IPS-18a (cell line): Measurements from ENCODE around the gene TUT7.
A peak's percentile ranks its signal among the peaks of the same experiment; 100 is the strongest.

Experiments used
- H3K27ac ChIP-seq: one replicate; pipeline ENCODE4 v1.5.1; 2013; ENCODE audit warnings: low read length
- H3K27me3 ChIP-seq: one replicate; pipeline ENCODE4 v1.6.1; 2013; ENCODE audit warnings: mild to moderate bottlenecking, low read length; ENCODE audit not compliant: control insufficient read depth, insufficient read depth
- H3K36me3 ChIP-seq: one replicate; pipeline ENCODE4 v1.6.1; 2013; ENCODE audit warnings: low read depth, low read length; ENCODE audit not compliant: control insufficient read depth
- H3K4me1 ChIP-seq: one replicate; pipeline ENCODE4 v1.6.1; 2013; ENCODE audit warnings: low read depth, low read length; ENCODE audit not compliant: control insufficient read depth
- H3K4me3 ChIP-seq: one replicate; pipeline ENCODE4 v1.5.1; 2013; ENCODE audit warnings: low read length
- H3K9ac ChIP-seq: one replicate; pipeline ENCODE4 v1.6.1; 2013; ENCODE audit warnings: mild to moderate bottlenecking, low read length, moderate library complexity
- H3K9me3 ChIP-seq: one replicate; pipeline ENCODE4 v1.6.1; 2013; ENCODE audit warnings: low read depth, low read length; ENCODE audit not compliant: control insufficient read depth

Gene TUT7

DNA sequence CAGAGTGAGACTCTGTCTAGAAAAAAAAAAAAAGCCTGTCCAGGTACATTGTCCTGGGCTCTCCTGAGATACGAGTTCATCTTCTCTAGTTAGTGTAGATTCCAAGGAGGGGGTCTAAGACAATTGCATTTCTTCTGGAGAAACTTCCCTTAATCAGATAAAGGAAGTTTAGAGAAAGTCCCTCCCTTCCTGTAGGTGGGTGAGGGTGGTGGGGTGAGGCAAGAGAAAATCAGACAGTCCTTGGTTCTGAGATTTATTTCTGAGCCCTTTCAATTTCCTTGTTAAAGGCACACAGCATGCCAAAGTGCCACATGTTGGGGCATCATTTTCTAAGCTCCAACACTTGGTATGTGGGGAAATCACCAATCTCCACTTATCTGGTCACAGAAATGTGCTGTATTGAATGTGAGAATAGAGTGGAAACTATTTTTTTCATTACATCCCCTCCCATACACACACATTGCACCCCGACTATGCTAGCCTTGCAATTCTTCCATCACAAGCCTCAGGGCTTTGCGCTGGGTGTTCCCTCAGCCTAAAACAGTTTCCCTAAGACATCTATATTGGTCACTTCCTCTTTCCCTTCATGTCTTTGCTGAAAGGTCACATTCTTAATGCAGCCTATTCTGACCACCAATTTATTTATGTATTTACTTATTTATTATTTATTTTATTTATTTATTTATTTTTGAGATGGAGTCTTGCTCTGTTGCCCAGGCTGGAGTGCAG lies 5.1 kb upstream of the TUT7 start:
- H3K9ac ChIP-seq, result no peak overlapping the region
- peaks cover 11% of the 10 kb centered on the region for H3K27me3 ChIP-seq
- H3K9me3 ChIP-seq, result no peaks in the 10 kb centered on the region
- H3K27ac ChIP-seq, result no peak overlapping the region
- peaks cover 4% of the 10 kb centered on the region for H3K4me1 ChIP-seq
- no peak overlapping the region for H3K4me3 ChIP-seq
- no peaks in the 10 kb centered on the region for H3K36me3 ChIP-seq

DNA sequence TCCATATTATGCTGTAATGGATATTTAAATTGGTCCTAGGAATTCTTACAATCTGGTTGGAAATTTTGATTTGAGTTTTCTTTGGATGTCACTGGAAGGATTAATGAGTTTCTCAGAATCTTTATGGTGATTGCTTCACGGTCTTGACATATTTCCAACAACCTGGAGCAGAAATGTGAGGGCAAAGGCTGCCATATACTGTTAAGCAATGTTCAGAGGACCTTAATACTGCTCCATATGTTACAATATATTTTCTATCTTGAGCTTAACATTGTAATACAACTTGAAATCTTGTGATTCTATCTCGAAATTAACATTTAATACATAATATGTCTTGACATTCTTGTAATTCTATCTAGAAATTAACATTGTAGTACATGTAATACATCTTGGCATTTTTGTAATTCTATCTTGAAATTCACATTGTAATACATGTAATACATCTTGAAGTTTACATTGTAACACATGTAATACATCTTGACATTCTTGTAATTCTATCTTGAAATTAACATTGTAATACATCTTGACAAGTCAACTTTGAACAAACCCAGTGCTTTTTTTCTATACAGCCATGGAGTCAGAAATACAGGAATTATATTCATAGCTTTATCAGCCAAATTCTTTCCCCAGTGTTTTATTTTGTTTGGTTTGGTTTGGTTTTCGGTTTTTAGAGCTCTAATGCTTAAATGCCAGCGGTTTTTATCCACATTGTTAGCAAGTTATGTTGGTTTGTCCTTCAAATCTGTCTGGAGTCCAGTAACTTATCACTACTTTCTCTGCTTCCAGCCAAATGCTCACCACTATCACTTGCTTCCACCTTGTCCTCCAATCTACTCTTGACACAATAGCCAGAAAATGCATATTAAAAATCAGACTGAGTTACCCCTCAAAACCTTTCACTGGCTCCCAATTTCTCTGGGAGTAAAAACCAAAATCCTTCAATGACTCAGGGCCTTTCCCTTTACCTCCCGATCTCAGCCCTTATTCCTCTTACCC lies 3.0 kb upstream of the TUT7 start:
- Histone ChIP-seq H3K27me3 (peaks cover 11% of the 10 kb centered on the region), H3K9ac (no peak overlapping the region), H3K36me3 (peaks cover 5% of the 10 kb centered on the region), H3K9me3 (no peaks in the 10 kb centered on the region), H3K4me1 (peaks cover 11% of the 10 kb centered on the region), H3K27ac (no peak overlapping the region), H3K4me3 (no peak overlapping the region)

DNA sequence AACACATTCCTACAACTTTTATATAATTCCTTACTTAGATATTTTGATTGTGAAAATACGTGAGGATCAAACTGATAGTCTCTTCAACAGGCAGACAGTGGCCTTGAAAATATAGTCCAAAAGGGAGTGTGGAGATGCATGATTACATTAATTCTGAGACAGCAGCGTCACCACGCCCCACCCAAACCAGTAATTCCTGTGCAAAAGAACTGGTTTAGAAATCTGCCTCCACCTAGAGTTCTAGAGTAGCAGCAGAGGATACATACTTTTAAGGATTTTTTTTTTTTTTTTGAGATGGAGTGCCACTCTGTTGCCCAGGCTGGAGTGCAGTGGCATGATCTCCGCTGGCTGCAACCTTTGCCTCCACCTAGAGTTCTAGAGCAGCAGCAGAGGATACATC lies 1.6 kb upstream of the TUT7 start:
- Histone ChIP-seq H3K36me3 (peaks cover 6% of the 10 kb centered on the region), H3K27me3 (peaks cover 11% of the 10 kb centered on the region), H3K4me1 (peaks cover 11% of the 10 kb centered on the region), H3K27ac (no peak overlapping the region), H3K9ac (no peak overlapping the region), H3K9me3 (no peaks in the 10 kb centered on the region), H3K4me3 (no peak overlapping the region)

DNA sequence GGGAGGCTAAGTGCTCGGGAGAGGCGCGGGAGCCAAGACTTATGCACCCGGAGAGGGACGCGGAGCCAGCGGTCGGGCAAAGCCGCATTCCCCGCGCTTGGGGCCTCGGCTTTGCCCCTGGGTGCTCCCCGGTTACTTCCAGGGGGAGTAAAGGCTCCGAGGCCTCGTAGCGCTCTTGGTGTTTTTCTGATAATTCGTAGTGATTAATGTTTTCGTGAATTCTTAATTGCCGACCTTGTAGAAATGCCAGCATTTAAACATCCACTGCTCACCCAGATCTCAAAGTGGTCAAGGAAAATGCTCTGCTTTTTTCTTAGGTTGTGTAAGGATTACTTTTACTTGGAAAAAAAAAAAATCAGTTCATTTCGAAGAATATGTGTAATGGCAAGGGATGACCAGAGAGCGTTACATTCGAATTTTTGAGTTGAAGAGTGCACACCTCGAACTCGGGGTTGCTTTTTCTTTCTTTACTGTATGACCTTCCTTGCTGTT lies 654 bp upstream of the TUT7 start:
- Histone ChIP-seq H3K36me3 (peaks cover 6% of the 10 kb centered on the region), H3K27me3 (peaks cover 11% of the 10 kb centered on the region), H3K9ac (peak overlapping the region; percentile 68), H3K4me3 (peak overlapping the region; percentile 86), H3K4me1 (peaks cover 11% of the 10 kb centered on the region), H3K27ac (no peak overlapping the region), H3K9me3 (no peaks in the 10 kb centered on the region)

DNA sequence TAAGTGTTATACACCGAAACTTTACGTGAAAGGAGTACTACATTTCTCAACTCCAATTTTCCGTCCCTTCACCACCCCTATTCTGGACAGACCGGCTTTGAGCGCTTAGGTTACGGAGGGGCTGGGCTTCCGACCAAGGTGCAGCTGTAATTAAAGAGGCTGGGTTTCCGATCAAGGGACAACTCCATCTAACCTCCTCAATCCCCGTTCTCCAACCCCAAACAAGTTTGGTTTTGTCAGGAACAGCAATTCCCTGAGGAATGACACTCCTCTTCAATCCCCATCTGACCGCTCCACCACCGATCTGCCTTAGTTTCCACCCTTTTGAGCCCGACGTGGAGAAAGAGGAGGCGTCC lies 577 bp downstream of the TUT7 start:
- Histone ChIP-seq H3K36me3 (peaks cover 6% of the 10 kb centered on the region), H3K4me3 (peak overlapping the region; percentile 86), H3K9ac (peak overlapping the region; percentile 68), H3K9me3 (no peaks in the 10 kb centered on the region), H3K27me3 (peaks cover 11% of the 10 kb centered on the region), H3K27ac (no peak overlapping the region), H3K4me1 (peaks cover 11% of the 10 kb centered on the region)

DNA sequence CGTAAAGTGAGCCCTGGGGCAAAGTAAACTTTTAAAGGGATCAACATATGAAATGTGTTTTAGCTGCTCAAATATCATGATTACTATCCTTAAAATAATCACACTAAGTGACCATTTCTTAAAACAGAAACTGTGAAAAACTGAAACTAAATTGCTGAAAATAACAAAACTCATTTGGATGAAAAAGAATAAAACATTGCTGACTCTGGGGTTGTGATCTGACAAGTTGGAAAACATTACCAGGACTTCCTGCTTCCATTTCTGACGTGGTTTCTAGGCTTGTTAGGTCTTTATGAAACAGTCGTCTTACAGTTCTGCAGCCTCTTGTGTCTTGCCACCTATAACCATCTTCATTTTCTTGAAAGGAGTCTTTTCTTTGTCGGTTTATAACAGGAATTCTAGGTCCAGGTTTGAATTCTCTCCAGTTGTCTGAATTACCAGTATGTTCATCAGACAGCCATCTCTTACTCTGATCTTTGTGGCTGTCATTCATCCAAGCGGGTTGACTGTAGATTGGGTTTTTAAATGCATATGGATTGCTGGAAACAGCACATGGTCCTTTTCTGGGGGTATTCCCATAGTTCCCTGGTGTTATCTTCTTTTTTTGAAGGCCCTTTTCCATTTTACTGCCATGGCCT lies 1.7 kb downstream of the TUT7 start:
- H3K9ac ChIP-seq, result no peak overlapping the region
- H3K4me3 ChIP-seq, result peak overlapping the region; percentile 86
- peaks cover 6% of the 10 kb centered on the region for H3K36me3 ChIP-seq
- H3K4me1 ChIP-seq, result peaks cover 11% of the 10 kb centered on the region
- peaks cover 11% of the 10 kb centered on the region for H3K27me3 ChIP-seq
- H3K9me3 ChIP-seq, result no peaks in the 10 kb centered on the region
- H3K27ac ChIP-seq, result no peak overlapping the region

DNA sequence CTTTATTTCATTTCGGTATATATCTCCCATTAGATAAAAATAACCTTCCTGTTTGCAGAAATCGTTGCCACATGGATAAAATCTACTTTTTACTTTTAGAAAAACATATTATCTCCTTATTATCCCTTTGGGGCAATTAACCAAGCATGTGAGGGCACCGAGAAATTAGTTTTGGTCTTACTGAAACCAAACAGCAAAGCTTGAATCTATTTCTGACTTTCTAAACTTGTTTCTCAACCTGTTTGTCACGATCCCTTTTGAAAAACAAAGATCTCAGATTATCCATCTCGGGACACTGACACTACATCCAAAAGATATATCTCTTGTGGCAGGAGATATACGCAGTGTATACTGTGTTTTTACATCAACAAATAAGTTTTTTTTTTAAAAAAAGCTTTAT lies 2.3 kb downstream of the TUT7 start:
- Histone ChIP-seq H3K4me1 (peaks cover 11% of the 10 kb centered on the region), H3K9me3 (no peaks in the 10 kb centered on the region), H3K4me3 (no peak overlapping the region), H3K9ac (no peak overlapping the region), H3K27ac (no peak overlapping the region), H3K27me3 (peaks cover 11% of the 10 kb centered on the region), H3K36me3 (peaks cover 6% of the 10 kb centered on the region)

DNA sequence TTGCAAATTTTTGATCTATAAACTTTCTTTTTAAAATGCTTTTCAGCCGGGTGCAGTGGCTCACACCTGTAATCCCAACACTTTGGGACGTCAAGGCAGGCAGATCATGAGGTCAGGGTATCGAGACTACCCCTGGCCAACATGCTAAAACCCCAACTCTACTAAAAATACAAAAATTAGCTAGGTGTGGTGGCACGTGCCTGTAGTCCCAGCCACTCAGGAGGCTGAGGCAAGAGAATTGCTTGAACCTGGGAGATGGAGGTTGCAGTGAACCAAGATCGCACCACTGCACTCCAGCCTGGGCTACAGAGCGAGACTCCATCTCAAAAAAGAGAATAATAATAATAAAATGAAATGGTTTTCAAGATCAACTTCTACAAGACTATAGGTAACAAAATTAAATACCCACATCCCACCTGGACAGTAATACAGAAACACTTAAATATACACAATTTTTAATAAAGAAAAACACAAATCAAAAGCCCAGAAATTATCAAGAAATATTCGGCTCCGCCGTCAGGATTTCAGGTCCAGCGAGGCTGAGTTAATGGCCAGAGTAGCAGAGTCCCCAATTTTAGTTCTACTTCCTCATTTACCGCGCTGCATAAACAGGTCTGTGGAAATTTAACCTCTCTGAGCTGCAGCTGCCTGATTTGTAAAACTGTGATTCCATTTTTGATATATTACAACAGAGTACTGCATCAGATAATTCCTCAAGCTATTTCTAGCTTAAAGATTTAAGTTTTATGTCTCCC lies 4.0 kb downstream of the TUT7 start:
- peaks cover 15% of the 10 kb centered on the region for H3K36me3 ChIP-seq
- H3K4me3 ChIP-seq, result no peak overlapping the region
- H3K27me3 ChIP-seq, result peaks cover 4% of the 10 kb centered on the region
- H3K4me1 ChIP-seq, result peaks cover 10% of the 10 kb centered on the region
- no peaks in the 10 kb centered on the region for H3K9me3 ChIP-seq
- no peak overlapping the region for H3K27ac ChIP-seq
- no peak overlapping the region for H3K9ac ChIP-seq

DNA sequence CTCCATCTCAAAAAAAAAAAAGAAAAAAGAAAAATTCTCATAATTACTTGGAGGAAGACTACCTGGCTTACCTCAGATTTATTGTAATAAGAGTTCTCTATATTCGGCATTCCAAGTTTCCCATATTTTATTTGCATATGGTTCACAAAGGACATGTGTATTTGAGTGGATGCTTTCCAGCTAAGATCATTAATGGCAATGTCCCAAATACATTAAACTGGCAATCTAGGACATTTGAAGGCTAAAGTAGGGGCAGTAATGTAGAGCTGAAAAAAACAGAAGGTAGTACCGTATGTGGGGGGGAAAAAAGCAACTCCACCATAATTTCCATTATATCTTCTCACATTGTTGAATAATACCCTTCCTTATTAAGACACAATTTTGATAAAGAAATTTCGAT lies 4.9 kb downstream of the TUT7 start:
- Histone ChIP-seq H3K9me3 (no peaks in the 10 kb centered on the region), H3K27ac (no peak overlapping the region), H3K4me3 (no peak overlapping the region), H3K9ac (no peak overlapping the region), H3K36me3 (peaks cover 24% of the 10 kb centered on the region), H3K27me3 (no peaks in the 10 kb centered on the region), H3K4me1 (peaks cover 7% of the 10 kb centered on the region)

DNA sequence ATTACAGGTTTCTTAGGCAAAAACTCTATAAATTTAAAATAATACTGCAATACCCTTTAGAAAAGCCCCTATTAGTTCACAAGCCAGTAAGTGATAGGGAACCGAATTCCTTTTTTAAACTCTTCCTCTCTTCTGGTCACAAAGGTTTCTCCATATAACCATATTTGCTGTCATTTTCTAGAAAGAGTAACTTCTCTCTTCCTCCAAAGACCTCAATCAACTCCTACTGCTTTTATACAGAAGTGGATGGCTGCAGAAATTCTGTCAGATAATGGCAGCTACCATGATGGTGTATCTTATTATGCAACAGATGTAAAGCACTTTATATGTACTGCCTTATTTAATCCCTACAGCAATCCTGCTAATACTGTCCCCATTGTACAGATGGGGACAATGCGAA lies 6.2 kb downstream of the TUT7 start:
- no peaks in the 10 kb centered on the region for H3K9me3 ChIP-seq
- no peaks in the 10 kb centered on the region for H3K27me3 ChIP-seq
- peaks cover 30% of the 10 kb centered on the region for H3K36me3 ChIP-seq
- no peak overlapping the region for H3K27ac ChIP-seq
- H3K4me1 ChIP-seq, result peaks cover 3% of the 10 kb centered on the region
- no peak overlapping the region for H3K4me3 ChIP-seq
- no peak overlapping the region for H3K9ac ChIP-seq

DNA sequence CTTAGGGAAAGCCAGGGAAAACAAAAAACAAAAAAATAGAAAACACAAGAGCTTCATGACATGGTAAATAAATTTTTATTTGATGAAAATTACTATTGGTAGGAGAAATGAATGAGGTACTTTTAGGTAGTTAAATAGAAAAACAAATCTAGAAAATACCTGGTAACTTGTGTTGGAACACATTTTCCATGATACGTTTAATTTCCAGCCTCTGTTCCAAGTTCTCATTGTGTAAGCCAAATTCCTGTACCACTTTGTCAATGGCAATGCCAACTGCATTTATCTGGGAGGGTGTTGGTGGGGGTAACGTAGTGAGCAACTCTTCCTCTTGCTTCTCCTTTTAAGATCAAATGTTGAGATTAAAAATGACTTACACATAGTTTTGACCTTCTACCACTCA lies 9.4 kb downstream of the TUT7 start:
- Histone ChIP-seq H3K4me1 (no peaks in the 10 kb centered on the region), H3K9me3 (no peaks in the 10 kb centered on the region), H3K36me3 (peaks cover 45% of the 10 kb centered on the region), H3K9ac (no peak overlapping the region), H3K4me3 (no peak overlapping the region), H3K27ac (no peak overlapping the region), H3K27me3 (no peaks in the 10 kb centered on the region)
